OCI-M2 (cell line): ENCODE data around the gene SYCN.

Source experiments
- DNase-seq: peaks from one replicate; lab custom pipeline; 2025; ENCODE audit not compliant: unreplicated experiment; lab: John Stamatoyannopoulos, UW

Gene SYCN

DNA sequence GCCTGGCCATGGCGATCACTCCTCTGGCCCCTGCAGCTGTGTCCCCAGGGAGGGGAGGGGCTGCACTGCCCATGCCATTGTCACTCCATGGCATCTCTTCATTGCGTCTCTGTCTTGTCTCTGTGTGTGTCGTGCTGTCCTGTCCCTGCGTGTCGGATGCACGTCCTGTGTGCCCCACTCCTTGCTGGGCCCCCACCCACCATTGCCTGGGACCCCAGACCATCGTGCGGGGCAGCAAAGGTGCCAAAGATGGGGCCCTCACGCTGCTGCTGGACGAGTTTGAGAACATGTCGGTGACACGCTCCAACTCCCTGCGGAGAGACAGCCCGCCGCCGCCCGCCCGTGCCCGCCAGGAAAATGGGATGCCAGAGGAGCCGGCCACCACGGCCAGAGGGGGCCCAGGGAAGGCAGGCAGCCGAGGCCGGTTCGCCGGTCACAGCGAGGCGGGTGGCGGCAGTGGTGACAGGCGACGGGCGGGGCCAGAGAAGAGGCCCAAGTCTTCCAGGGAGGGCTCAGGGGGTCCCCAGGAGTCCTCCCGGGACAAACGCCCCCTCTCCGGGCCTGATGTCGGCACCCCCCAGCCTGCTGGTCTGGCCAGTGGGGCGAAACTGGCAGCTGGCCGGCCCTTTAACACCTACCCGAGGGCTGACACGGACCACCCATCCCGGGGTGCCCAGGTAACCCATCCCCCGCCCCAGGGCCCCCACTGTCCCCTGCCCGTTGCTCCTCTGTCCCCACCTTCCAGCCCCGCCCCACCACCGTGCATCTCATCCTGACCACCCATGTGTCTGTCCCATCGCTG lies 31.2 kb downstream of the SYCN start:
- no peak for DNase-seq

DNA sequence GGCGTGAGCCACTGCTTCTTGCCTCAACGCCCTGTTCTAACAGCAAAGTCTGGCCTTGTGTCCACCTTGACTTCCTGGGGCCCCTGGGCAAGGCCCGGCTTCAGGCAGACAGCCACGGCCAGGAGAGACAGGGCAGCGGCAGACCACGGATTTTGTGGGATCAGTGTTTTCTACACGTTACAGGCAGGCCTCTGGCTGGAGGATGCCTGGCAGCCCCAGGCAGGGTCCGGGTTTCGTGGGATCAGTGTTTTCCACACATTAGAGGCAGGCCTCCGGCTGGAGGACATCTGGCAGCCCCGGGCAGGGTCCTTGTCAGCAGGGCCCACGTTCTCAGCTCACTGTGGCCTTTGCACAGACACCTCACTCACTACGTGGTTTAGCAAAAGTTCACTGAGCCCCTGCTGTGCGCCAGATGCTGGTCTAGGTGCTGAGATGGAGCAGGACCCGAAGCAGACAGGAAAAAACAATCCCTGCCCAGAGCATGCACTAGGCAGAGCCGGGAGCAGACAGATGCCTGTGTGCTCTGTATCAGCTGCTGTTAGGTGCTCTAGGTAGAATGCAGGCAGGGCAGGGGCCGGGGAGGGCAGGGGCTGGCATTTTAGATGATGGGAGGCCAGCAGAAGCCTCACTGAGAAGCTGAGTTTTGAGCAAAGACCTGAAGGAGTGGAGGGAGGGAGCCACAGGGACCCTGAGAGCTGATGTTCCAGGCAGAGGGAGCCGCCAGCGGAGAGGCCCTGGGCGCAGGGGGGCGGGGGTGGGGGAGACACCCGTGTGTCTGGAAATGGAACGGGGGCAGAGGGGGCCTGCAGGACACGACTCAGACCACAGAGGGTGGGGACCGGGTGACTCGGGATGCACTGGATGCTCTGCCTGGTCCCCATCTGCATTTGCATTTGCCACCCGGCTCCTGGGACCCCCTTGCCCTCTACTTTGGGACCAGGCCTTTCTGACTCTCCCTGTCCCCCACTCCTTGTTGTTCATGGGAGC lies 32.3 kb downstream of the SYCN start:
- DNase-seq, result no peak

DNA sequence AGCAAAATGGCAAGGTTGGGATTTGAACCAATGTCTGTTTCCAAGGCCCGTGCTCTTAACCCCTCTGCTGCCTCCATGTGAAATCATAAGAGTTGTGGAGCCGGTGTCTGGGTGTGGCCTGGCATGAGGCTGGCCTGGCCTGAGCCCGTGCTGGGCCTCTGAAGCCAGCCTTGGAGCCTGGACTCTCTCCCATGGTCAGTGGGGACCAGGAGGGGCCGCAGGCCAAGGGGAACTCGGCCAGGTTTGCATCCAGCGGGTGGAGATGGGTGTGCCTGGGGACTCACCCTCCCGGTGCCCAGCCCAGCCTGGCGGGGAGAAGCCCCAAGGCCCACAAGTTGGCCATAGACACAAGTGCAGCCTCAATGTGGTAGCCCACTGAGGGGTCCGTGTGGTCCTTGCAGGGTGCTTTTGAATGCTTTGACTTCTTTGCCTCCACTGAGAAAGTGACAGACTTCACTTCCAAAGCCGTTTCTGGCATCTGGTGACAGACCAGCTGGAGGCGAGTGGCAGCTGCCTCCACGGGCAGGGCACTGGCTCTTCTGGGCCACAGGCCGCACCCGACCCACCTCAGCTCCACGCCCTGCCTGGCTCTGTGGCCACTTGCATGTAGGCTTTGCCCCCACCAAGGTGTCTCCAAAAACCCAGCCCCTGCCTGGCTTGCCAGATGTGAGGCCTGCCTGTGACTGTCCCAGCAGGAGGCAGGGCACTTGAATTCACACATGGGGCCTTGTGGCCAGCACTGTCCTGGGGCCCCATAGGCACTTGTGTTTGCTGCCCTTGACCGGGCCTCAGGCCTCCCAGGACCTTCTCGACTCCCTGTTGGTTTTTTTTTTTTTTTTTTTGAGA lies 33.5 kb downstream of the SYCN start:
- DNase-seq, result no peak

DNA sequence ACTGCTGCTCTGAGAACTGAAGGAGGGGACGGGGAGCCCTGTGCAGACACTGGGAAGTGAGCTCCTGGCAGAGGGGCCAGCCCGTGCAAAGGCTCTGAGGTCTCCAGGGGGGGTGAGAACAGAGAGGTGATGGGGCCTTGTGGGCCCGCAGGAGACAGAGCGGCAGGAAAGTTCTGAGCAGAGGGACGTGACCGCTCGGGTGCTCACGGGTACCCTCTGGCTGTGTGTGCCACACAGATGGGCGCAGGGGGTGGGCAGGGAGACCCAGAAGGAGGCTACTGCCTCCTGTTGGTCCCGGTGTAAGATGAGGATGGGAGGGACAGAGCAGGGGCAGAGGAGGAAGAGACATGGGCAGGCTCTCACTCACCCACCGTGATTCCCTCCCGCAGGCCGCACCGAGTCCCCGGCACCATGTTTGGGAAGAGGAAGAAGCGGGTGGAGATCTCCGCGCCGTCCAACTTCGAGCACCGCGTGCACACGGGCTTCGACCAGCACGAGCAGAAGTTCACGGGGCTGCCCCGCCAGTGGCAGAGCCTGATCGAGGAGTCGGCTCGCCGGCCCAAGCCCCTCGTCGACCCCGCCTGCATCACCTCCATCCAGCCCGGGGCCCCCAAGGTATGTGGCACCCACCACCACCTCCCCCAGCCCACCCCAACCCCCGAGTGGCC lies 34.8 kb downstream of the SYCN start:
- DNase-seq, result no peak

DNA sequence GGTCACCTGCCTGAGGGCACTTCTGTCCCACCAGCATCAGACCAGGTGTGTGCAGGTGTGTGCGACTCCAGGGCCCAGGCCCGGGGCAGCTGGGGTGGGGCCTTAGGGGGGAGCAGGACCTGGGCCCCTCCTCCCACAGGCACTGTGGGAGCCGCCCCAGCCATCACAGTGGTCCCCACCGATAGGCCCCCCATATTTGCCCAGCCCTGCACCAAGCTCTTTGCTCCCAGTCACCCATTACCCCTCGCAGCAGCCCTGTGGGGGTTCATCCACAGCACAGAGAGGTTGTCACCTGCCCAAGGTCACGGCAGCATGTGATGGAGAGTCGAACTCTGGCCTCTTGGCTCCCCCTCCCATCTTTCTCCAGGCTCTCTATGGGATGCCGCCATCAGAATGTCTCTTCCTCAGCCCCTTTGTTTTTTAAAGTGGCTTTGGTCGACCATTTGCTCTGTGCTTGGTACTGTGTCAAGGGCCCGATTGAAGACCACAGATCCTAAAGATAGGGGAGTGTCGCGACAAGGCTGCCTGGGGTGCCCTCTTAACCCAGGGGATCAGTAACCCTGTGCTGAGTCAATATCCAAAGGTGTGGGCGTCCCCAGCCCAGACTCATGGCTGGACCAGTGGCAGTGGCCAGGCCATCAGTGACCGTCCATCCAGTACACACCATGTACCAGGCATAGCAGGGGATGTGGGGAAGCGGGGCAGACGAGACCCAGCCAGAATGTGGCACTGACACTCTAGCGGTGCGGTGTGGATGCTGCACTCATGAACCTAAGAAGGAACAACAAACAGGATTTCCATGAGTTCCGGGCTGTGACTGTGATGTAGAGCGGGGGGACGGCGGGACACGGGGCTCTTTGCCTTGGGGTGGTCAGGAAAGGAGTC lies 35.6 kb downstream of the SYCN start:
- DNase-seq, result no peak

DNA sequence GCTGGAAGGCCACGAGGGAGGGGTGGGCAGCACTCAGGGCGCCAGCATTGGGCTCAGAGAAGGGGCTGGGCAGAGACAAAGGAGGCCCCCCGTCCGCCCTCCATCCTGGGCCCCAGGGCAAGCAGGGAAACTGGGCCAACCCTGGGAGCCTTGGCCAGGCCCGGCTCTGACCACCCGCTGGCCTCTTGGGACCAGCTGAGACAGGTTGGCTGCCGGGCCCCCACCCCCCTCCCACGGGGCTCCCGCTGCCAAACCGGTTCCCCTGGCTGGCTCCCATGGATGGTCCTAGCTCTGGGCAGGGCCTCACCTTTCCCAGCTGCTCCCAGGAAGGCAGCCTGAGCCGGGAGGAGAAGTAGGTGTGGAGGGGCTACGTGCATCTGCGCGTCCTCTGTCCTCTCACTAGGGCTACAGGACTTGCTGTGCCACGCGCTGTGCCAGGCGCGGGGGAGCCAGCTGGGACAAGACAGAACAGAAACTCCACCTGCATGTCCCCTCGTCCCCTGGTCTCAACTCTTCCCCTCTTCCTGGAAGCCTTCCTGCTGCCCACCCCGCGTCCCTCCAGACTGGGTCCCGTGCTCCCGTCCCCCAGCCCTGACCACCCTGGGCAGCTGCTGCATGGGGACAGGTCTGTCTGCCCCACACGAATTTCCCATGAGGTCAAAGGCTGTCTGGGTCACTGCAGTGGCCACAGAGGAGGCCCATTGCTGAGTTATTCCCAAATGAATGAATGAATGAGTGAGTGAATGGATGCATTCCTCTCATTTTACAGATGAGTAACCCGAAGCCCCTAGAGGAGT lies 36.4 kb downstream of the SYCN start:
- no peak for DNase-seq

DNA sequence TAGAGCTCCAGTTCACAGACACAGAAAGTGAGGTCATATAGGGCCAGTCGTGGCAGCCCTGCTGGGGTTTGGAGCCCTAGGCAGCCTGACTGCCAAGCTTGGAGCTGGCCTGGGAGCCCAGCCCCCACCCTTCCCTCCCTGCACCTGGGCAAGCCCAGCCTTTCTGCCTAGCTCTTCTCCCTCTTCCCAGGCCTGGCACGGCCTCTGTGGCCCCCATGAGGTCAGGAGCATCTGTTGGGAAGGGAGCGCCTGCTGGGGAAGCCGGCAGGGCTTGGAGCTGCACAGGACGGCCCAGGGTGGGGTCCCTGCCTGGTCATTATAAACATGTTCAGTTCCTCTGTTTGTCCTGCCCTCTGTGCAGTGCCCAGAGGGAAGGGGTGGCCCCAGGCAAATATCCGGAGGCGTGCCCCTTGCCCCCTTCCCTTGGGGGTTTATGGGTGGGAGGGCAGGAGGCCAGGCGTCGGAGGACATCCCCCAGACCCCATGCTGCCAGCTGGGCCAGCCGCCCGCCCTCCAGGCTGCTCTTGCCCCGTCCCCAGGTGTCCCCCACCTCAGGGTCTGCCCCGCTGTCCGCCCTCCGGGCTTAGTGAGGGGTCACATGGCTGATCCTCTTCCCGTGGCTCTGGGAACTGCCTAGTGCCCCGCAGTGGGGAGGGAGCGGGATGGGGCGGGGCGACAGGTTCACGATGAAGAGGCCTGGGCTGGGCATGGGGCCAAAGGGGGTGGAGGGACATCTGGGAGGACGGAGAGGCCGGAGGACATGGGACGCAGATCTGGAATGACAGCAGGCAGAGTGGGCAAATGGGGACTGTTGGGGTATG lies 37.3 kb downstream of the SYCN start:
- no peak for DNase-seq

DNA sequence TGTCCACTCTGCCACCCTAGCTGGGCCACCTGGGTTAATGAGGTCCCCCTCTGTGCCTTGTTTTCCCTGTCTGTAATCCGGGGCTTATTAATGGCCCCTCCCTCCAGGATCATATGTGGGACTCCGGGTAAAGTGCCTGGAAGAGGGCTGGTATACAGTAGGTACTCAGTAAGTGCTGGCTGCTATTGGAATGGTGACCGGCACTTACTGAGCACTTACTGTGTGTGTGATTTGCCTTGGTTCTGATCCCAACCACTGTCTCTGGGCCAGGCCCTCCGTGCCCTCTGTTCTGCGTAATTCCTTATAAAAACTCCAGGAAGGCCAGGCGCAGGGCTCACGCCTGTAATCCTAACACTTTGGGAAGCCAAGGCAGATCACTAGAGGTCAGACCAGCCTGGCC lies 38.2 kb downstream of the SYCN start:
- no peak for DNase-seq

DNA sequence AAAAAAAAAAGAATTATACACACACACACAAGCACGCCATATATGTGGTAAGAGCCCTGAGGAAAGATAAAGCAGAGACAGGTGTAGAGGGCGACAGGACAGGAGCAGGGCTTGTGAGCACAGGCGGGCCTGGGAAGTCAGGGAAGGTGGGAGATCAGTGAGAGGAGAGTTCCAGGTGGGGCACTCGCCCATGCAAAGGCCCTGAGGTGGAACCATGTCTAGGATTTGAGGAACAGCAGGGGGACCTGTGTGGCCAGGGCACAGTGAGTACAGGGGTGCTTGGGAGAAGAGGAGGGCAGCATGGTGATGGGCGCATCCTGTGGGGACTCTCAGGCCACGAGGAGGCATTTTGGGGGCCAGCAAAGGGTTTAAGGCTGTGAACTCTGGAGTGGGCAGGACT lies 39.8 kb downstream of the SYCN start:
- no peak for DNase-seq

DNA sequence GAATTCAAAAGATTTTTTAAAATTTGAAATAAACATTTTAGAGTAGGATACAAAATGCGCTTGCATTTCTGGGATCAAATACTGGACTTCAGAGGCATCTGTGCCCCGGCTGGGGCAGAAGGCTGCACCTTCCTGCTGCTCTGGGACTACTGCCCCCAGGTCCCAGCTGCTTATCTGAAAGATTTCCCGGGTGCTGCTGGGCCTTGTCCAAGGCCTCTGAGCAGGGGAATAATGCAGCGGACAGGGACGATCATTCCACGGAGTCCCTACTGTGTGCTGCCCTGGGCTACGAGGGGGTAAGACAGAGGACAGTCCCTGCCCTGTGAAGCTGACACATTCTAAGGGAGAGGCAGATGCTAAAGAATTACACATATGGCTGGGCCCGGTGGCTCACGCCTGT lies 40.4 kb downstream of the SYCN start:
- no peak for DNase-seq

DNA sequence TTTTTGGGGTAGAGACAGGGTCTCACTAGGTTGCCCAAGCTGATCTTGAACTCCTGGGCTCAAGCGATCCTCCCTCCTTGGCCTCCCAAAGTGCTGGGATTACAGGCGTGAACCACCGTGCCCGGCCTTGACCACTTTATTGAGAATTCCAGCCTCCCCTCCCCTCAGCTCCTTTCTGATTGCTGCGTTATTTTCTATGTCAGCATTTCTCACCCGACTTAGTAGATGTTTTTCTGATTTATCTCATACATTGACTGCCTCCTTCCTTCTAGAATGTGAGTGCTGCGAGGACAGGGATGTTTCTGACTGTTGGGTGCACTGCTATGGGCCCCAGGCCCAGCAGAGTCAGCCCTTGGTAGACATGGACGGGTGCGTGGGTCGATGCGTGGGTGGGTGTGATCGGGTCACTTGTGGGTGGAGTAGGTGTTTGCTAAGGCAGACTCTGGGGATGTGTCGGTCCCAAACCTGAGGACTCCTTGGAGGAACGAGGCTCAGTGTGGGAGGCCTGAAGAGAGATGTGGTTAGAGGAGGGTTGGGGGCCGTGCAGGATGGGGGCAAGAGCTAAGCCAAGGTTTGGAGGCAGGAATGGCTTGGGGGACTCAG lies 41.5 kb downstream of the SYCN start:
- DNase-seq, result no peak

DNA sequence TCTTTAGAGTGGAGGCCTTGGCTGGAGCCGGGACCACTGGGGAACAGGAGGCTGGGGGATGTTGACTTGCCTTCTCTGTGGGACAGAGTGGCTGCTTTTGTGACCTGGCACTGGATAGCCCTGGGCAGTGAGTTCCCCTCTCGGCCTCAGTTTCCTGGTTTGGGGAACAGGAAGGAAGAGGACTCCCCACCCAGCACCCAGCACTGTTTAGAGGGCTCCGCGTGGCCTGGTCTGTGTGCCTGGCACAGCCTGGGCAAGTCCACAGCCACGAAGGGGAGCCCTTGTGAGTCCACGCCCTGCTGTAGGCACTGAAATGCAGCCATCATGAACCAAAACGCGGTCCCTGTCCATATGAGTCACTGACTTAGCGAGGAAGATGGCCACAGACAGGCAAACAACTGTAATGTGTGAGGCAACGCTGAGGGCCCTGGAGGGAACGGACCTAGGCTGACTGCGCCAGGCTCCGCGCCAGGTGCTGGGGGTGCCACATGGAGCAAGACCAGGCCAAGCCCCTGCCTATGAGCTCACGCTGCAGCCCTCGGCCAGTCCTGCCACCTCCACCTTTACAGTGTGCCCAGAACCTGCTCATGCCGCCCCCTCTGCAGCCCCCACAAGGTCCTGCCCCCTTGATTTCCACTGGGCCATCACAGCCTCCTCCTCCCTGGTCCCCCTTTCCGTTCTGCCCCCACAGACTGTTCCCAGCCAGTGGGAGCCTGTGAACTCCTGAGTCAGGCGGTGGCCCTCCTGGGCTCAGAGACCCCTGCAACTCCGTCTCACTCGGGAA lies 43.0 kb downstream of the SYCN start:
- no peak for DNase-seq

DNA sequence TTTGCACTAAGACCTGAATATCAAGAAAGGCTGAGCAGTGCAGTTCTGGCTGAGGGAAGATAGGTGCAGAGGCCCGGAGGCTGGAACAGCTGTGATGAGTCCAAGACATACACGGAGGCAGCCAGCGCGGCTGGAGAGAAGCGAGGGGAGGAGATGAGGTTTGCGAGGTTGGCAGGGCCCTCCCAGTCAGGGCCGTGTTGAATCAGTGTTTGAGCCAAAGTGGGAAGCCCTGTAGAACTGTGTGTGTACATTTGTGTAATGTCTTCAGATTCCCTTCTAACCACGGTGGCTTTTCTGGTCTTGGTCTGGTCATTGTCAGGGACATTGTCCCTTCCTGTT lies 43.6 kb downstream of the SYCN start:
- no peak for DNase-seq

DNA sequence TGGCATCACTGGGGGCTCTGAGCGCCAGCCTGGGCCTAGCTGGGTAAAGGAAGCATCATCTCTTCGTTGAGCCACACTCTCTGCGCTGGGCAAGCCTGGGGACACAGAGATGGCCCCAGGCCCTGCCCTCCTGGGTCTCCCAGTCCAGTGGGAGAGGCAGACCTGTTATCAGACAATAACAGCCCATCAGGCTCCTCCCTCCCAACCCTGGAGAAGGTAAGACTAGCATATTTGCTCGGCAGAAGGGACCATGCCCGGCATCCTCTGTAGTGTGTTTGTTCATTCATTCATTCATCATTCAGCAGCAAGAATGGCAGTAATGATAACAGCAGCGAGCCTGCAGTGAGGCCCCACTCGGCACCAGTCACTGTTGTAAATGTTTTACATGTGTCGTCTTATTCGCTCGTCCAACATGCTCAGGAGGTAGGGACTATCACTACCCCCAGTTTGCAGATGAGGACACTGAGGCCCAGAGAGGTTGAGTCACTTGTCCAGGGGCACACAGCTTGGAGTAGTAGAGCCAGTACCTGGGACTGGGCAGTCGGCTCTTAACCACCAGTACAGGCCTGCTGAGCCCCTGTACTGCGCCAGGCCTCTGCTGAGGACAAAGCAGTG lies 45.3 kb downstream of the SYCN start:
- DNase-seq, result no peak

DNA sequence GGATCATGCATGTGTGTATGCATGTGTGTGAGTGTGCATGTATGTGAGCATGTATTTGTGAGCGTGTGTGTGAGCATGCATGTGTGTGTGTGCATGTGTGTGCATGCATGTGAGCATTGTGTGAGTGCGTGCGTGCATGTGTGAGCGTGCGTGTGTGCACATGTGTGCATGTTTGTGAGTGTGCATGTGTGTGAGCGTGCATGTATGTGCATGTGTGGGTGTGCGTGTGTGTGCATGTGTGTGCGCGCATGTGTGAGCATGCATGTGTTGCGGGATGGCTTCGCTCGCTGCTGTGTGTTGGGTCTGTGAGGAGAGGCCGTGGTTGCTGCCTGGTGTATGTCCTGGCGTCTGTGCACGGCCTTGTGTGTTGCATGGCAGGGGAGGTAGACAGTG lies 46.1 kb downstream of the SYCN start:
- no peak for DNase-seq

DNA sequence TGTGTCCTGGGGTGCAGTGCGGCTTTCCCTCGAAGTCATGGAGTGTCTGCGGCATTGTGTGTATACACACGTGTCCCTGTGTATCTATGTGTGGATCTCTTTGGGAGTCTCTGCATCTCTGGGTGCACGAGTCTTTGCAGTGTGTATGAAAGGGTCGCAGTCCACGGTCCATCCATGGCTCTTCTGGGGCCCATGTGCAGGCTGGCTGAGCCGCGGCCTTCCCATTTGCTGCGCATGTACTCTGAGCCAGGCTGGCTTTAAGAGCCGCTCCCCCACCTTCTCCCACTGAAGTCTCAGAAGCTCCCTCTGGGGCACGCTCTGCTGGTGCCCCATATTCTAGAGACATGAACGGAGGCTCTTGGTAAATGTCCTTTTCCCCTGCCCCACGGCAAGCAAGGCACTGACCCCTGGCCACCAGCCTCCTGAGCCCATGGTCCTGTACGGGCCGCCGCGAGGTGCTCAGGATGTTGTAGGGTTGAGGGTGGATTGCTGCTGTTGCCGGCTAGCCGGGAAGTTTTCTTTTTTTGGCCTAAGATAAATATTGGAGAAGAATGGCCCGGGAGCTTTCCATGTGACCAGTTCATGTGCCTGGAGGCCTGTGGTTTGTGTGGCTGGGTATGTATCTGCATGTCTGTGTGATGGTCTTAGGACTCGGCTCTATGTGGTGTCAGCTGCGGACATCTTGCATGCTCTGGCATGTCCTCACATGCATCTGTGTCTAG lies 46.6 kb downstream of the SYCN start:
- DNase-seq, result no peak
